ENCODE measurements around the gene FHIT. TPM values are rescaled to one million over a fixed set of nuclear protein-coding genes. Genes with fewer than 3 reads are reported as not detected.

The FHIT gene
- total and polyA plus RNA-seq, 2 donors from 2014 or later: 20.2 to 61.2 TPM

GRCh38 chr3:60207905-60208304, 1043.3 kb downstream of the FHIT start:
- Histone ChIP-seq H3K4me1 (ENCODE audit: control insufficient read depth in 2 of 3, insufficient read depth in 2 of 3, low read depth in 1 of 3, low read length in 3 of 3) (no peaks in the 10 kb centered on the region), H3K4me3 (ENCODE audit: low read length in 3 of 3) (no peak overlapping the region), H3K9me3 (ENCODE audit: control insufficient read depth in 2 of 3, insufficient read depth in 1 of 3, low read length in 3 of 3) (no peaks in the 10 kb centered on the region), H3K27ac (ENCODE audit: low read depth in 2 of 2, low read length in 2 of 2) (no peak overlapping the region), H3K27me3 (ENCODE audit: control insufficient read depth, insufficient read depth, low read length) (no peaks in the 10 kb centered on the region), H3K36me3 (ENCODE audit: control insufficient read depth in 2 of 3, insufficient read depth in 3 of 3, low read length in 3 of 3) (no peaks in the 10 kb centered on the region), H3K9ac (ENCODE audit: low read length in 3 of 3) (no peak overlapping the region)
- DNase-seq (no peak), FAIRE-seq (no peak)
- no peak for TF ChIP-seq CTCF (IDR thresholded peaks at IDR 0.05; ENCODE audit: borderline replicate concordance, extremely low read depth, insufficient read depth)
- intact Hi-C loops (cut with DNase I): no loop called here

GRCh38 chr3:60206206-60206605, 1045.0 kb downstream of the FHIT start:
- Histone ChIP-seq H3K9ac (ENCODE audit: low read length in 3 of 3) (no peak overlapping the region), H3K36me3 (ENCODE audit: control insufficient read depth in 2 of 3, insufficient read depth in 3 of 3, low read length in 3 of 3) (no peaks in the 10 kb centered on the region), H3K4me1 (ENCODE audit: control insufficient read depth in 2 of 3, insufficient read depth in 2 of 3, low read depth in 1 of 3, low read length in 3 of 3) (no peaks in the 10 kb centered on the region), H3K27ac (ENCODE audit: low read depth in 2 of 2, low read length in 2 of 2) (no peak overlapping the region), H3K4me3 (ENCODE audit: low read length in 3 of 3) (no peak overlapping the region), H3K27me3 (ENCODE audit: control insufficient read depth, insufficient read depth, low read length) (no peaks in the 10 kb centered on the region), H3K9me3 (ENCODE audit: control insufficient read depth in 2 of 3, insufficient read depth in 1 of 3, low read length in 3 of 3) (no peaks in the 10 kb centered on the region)
- FAIRE-seq: no peak
- TF ChIP-seq CTCF (IDR thresholded peaks at IDR 0.05; ENCODE audit: borderline replicate concordance, extremely low read depth, insufficient read depth): no peak
- DNase-seq: no peak
- intact Hi-C loops (cut with DNase I): no loop called here

GRCh38 chr3:60202052-60202726, 1049.1 kb downstream of the FHIT start:
- Histone ChIP-seq H3K9ac (ENCODE audit: low read length in 3 of 3) (no peak overlapping the region), H3K27me3 (ENCODE audit: control insufficient read depth, insufficient read depth, low read length) (no peaks in the 10 kb centered on the region), H3K4me1 (ENCODE audit: control insufficient read depth in 2 of 3, insufficient read depth in 2 of 3, low read depth in 1 of 3, low read length in 3 of 3) (no peaks in the 10 kb centered on the region), H3K27ac (ENCODE audit: low read depth in 2 of 2, low read length in 2 of 2) (no peak overlapping the region), H3K9me3 (ENCODE audit: control insufficient read depth in 2 of 3, insufficient read depth in 1 of 3, low read length in 3 of 3) (no peaks in the 10 kb centered on the region), H3K36me3 (ENCODE audit: control insufficient read depth in 2 of 3, insufficient read depth in 3 of 3, low read length in 3 of 3) (no peaks in the 10 kb centered on the region), H3K4me3 (ENCODE audit: low read length in 3 of 3) (no peak overlapping the region)
- peak in 4 of 5 donors; percentile 48 to 82 (median 61) for DNase-seq
- FAIRE-seq: no peak
- TF ChIP-seq CTCF (IDR thresholded peaks at IDR 0.05; ENCODE audit: borderline replicate concordance, extremely low read depth, insufficient read depth): no peak
- intact Hi-C loops (cut with DNase I): no loop called here

GRCh38 chr3:60199306-60199705, 1051.9 kb downstream of the FHIT start:
- Histone ChIP-seq H3K9ac (ENCODE audit: low read length in 3 of 3) (no peak overlapping the region), H3K36me3 (ENCODE audit: control insufficient read depth in 2 of 3, insufficient read depth in 3 of 3, low read length in 3 of 3) (no peaks in the 10 kb centered on the region), H3K4me3 (ENCODE audit: low read length in 3 of 3) (no peak overlapping the region), H3K9me3 (ENCODE audit: control insufficient read depth in 2 of 3, insufficient read depth in 1 of 3, low read length in 3 of 3) (no peaks in the 10 kb centered on the region), H3K27me3 (ENCODE audit: control insufficient read depth, insufficient read depth, low read length) (no peaks in the 10 kb centered on the region), H3K4me1 (ENCODE audit: control insufficient read depth in 2 of 3, insufficient read depth in 2 of 3, low read depth in 1 of 3, low read length in 3 of 3) (no peaks in the 10 kb centered on the region), H3K27ac (ENCODE audit: low read depth in 2 of 2, low read length in 2 of 2) (no peak overlapping the region)
- no peak for TF ChIP-seq CTCF (IDR thresholded peaks at IDR 0.05; ENCODE audit: borderline replicate concordance, extremely low read depth, insufficient read depth)
- FAIRE-seq: no peak
- intact Hi-C loops (cut with DNase I): no loop called here
- no peak for DNase-seq

Data from kidney (tissue), 14 donors.